ENCODE measurements around the gene SETBP1.
A peak's percentile ranks its signal among the peaks of the same experiment; 100 is the strongest.

SETBP1 gene

GRCh38 chr18:44680273-44681075, at the start of gene SETBP1:
TSS of gene SETBP1 (plus strand) at chr18:44680888. CDS start at chr18:44701347, 20,459 bp downstream.
- DNase-seq = no peak

GRCh38 chr18:44632469-44633145, 48.1 kb upstream of the SETBP1 start:
- no peak for DNase-seq

GRCh38 chr18:44635546-44635945, 45.1 kb upstream of the SETBP1 start:
- DNase-seq = no peak

GRCh38 chr18:44636241-44636640, 44.4 kb upstream of the SETBP1 start:
- DNase-seq = no peak

- peak; percentile 17 for DNase-seq
Measured at GRCh38 chr18:44637210-44638033, 43.3 kb upstream of the SETBP1 start.

GRCh38 chr18:44638034-44638540, 42.6 kb upstream of the SETBP1 start:
- DNase-seq = no peak

GRCh38 chr18:44638811-44639210, 41.9 kb upstream of the SETBP1 start:
- DNase-seq = no peak

GRCh38 chr18:44643004-44643403, 37.7 kb upstream of the SETBP1 start:
- no peak for DNase-seq

GRCh38 chr18:44651478-44651877, 29.2 kb upstream of the SETBP1 start:
- DNase-seq = peak; percentile 81

- no peak for DNase-seq
Measured at GRCh38 chr18:44651918-44652572, 28.6 kb upstream of the SETBP1 start.

- no peak for DNase-seq
Measured at GRCh38 chr18:44652722-44653121, 28.0 kb upstream of the SETBP1 start.

- peak; percentile 67 for DNase-seq
Measured at GRCh38 chr18:44654573-44654972, 26.1 kb upstream of the SETBP1 start.

- DNase-seq = no peak
Measured at GRCh38 chr18:44655435-44655834, 25.3 kb upstream of the SETBP1 start.

- no peak for DNase-seq
Measured at GRCh38 chr18:44659771-44660170, 20.9 kb upstream of the SETBP1 start.

GRCh38 chr18:44668270-44668975, 12.3 kb upstream of the SETBP1 start:
- no peak for DNase-seq

- DNase-seq = no peak
Measured at GRCh38 chr18:44671914-44672313, 8.8 kb upstream of the SETBP1 start.

GRCh38 chr18:44672506-44672905, 8.2 kb upstream of the SETBP1 start:
- DNase-seq = no peak

- no peak for DNase-seq
Measured at GRCh38 chr18:44673256-44673880, 7.3 kb upstream of the SETBP1 start.

GRCh38 chr18:44677933-44678332, 2.8 kb upstream of the SETBP1 start:
- no peak for DNase-seq

GRCh38 chr18:44678725-44679055, 2.0 kb upstream of the SETBP1 start:
- DNase-seq = no peak

GRCh38 chr18:44679056-44679913, 1.4 kb upstream of the SETBP1 start:
- DNase-seq = peak; percentile 62
